GM19043 (cell line): ENCODE measurements around the gene NAP1L4.
A peak's percentile ranks its signal among the peaks of the same experiment; 100 is the strongest.

Experiments used
- ATAC-seq: cut with Tn5 transposase; IDR thresholded peaks from one replicate; pipeline ENCODE4 v1.9.1; 2021; ENCODE audit warnings: low read depth; ENCODE audit not compliant: unreplicated experiment

NAP1L4 gene

GRCh38 chr11:2995893-2996554 is 3.9 kb upstream of the NAP1L4 start:
- ATAC-seq = no peak

GRCh38 chr11:2995031-2995561 is 3.0 kb upstream of the NAP1L4 start:
- no peak for ATAC-seq

GRCh38 chr11:2994336-2994730 is 2.2 kb upstream of the NAP1L4 start:
- no peak for ATAC-seq

GRCh38 chr11:2992997-2993325 is 832 bp upstream of the NAP1L4 start:
- ATAC-seq = no peak

- ATAC-seq = peak; percentile 28
Observed at GRCh38 chr11:2991452-2992233, 486 bp downstream of the NAP1L4 start.

GRCh38 chr11:2990617-2991451 is 1.3 kb downstream of the NAP1L4 start:
- ATAC-seq = no peak

- no peak for ATAC-seq
Observed at GRCh38 chr11:2989551-2989950, 2.6 kb downstream of the NAP1L4 start.

GRCh38 chr11:2989006-2989405 is 3.1 kb downstream of the NAP1L4 start:
- no peak for ATAC-seq

- no peak for ATAC-seq
Observed at GRCh38 chr11:2987881-2988861, 4.0 kb downstream of the NAP1L4 start.

- no peak for ATAC-seq
Observed at GRCh38 chr11:2983908-2984307, 8.2 kb downstream of the NAP1L4 start.

GRCh38 chr11:2982214-2982613 is 9.9 kb downstream of the NAP1L4 start:
- no peak for ATAC-seq

- no peak for ATAC-seq
Observed at GRCh38 chr11:2981130-2981529, 11.0 kb downstream of the NAP1L4 start.

GRCh38 chr11:2980168-2980840 is 11.8 kb downstream of the NAP1L4 start:
- ATAC-seq = no peak

- no peak for ATAC-seq
Observed at GRCh38 chr11:2977113-2977512, 15.0 kb downstream of the NAP1L4 start.

- ATAC-seq = no peak
Observed at GRCh38 chr11:2976294-2977063, 15.7 kb downstream of the NAP1L4 start.

GRCh38 chr11:2975594-2975993 is 16.5 kb downstream of the NAP1L4 start:
- no peak for ATAC-seq

- ATAC-seq = no peak
Observed at GRCh38 chr11:2974272-2974671, 17.9 kb downstream of the NAP1L4 start.

- no peak for ATAC-seq
Observed at GRCh38 chr11:2968341-2968900, 23.7 kb downstream of the NAP1L4 start.
